Measurements from ENCODE around the gene PLA2G15. TPM values are rescaled to one million over a fixed set of nuclear protein-coding genes. Genes with fewer than 3 reads are reported as not detected.

Gene PLA2G15
- total RNA-seq, 3 donors from 2014 or later (not counting 1 experiment from before 2014, with no cell fraction given): 5.6 to 13.0 (median 12.7) TPM

DNA sequence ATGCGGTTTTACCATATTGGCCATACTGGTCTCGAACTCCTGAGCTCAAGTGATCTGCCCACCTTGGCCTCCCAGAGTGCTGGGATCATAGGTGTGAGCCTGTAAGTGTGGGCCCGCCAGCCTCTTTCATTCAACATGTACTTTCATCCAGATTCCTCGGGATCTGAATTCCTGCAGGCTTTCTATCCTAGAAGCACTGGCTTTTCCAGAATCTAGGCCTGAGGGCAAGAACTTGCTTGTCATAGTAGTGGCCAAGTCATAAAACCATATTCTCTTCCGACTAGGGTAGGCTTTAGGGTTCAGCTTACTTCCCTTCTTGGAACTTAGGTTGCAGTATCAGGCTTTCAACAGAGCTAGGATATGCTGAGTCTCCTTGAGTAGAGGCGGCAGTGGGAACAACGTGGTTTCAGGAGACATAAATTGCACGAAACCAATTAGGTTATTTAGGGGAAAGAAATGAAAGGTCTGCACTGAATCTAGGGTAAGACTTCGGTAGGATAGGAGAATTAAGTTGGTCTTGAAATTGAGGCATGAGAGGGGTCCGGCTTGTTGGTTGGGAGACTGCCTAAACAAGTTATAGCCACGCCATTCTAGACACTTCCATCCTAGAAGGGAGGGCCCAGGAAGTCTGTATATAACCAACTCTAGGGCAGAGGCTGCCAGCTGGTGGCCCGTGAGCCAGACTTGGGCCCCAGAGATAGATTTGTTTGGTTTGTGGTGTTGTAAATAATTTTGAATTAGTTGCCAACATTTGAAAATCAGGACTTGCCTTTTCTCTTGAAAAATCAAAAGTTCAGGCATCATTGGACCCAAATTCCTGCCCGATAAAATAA lies 34.8 kb downstream of the PLA2G15 start:
- no peak overlapping the region for H3K27ac ChIP-seq (ENCODE audit: low read length)
- DNase-seq: peak in 1 of 2 donors; percentile 36
- H3K27me3 Mint-ChIP-seq (ENCODE audit: low read depth in 2 of 2): no peaks in the 10 kb centered on the region
- intact Hi-C loops (cut with micrococcal nuclease): no loop called here
- peaks cover 47% of the 10 kb centered on the region for H3K4me1 ChIP-seq (ENCODE audit: control insufficient read depth, insufficient read depth, low read length)
- no peaks in the 10 kb centered on the region for H3K9me3 ChIP-seq (ENCODE audit: control insufficient read depth, insufficient read depth, low read length)
- H3K4me3 Mint-ChIP-seq: no peak overlapping the region
- no peaks in the 10 kb centered on the region for H3K36me3 Mint-ChIP-seq
- peaks cover 16% of the 10 kb centered on the region for H3K36me3 ChIP-seq (ENCODE audit: control insufficient read depth, insufficient read depth, low read length)
- H3K27ac Mint-ChIP-seq: peak overlapping the region in 1 of 2 donors; percentile 15
- H3K9me3 Mint-ChIP-seq: no peaks in the 10 kb centered on the region
- 93% methylated on average over 12 of the region's 13 CpGs for whole genome bisulfite sequencing (ENCODE audit: insufficient coverage)
- no peak for ATAC-seq
- no peak for TF ChIP-seq CTCF (IDR thresholded peaks at IDR 0.05)
- no peak overlapping the region for H3K4me3 ChIP-seq (ENCODE audit: low read length)
- no peaks in the 10 kb centered on the region for H3K27me3 ChIP-seq (ENCODE audit: control insufficient read depth, insufficient read depth, low read length)
- H3K4me1 Mint-ChIP-seq: peaks cover 44 to 56% of the 10 kb centered on the region in 2 donors

- Mint-ChIP-seq H3K27me3 (ENCODE audit: low read depth in 2 of 2) (no peaks in the 10 kb centered on the region), H3K4me1 (peaks cover 45 to 57% of the 10 kb centered on the region in 2 donors), H3K4me3 (no peak overlapping the region), H3K9me3 (no peaks in the 10 kb centered on the region), H3K36me3 (no peaks in the 10 kb centered on the region), H3K27ac (peak overlapping the region; percentile 77 to 88)
- intact Hi-C loops (cut with micrococcal nuclease): no loop called here
- DNase-seq (peak in 1 of 2 donors; percentile 65), ATAC-seq (no peak)
- H3K36me3 ChIP-seq (ENCODE audit: control insufficient read depth, insufficient read depth, low read length): peaks cover 16% of the 10 kb centered on the region
- WGBS (ENCODE audit: insufficient coverage): 64% methylated on average over 3 of the region's 4 CpGs
- H3K4me3 ChIP-seq (ENCODE audit: low read length): no peak overlapping the region
- H3K9me3 ChIP-seq (ENCODE audit: control insufficient read depth, insufficient read depth, low read length): no peaks in the 10 kb centered on the region
- no peaks in the 10 kb centered on the region for H3K27me3 ChIP-seq (ENCODE audit: control insufficient read depth, insufficient read depth, low read length)
- TF ChIP-seq CTCF (IDR thresholded peaks at IDR 0.05): no peak
- H3K4me1 ChIP-seq (ENCODE audit: control insufficient read depth, insufficient read depth, low read length): peaks cover 49% of the 10 kb centered on the region
- H3K27ac ChIP-seq (ENCODE audit: low read length): no peak overlapping the region
These were observed 36.3 kb downstream of the PLA2G15 start for GRCh38 chr16:68281368-68282063.

DNA sequence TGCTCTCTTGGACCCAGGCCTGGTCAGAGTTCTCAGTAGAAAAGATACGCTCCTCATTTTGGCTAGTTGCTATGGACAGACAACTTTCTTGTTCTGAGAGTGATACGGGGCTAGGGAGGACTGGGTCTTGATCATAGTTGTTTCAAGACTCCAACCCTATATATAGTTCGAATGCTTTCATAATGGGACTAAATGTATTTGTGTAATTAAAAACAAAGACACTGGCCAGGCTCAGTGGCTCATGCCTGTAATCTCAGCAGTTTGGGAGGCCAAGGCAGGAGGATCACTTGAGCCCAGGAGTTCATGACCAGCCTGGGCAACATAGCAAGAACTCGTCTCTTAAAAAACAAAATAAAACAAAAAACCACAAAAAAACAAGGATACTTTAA lies 36.9 kb downstream of the PLA2G15 start:
- no peak for ATAC-seq
- peaks cover 50 to 63% of the 10 kb centered on the region in 2 donors for H3K4me1 Mint-ChIP-seq
- no peaks in the 10 kb centered on the region for H3K36me3 Mint-ChIP-seq
- H3K4me3 Mint-ChIP-seq: peak overlapping the region; percentile 25
- no peaks in the 10 kb centered on the region for H3K27me3 Mint-ChIP-seq (ENCODE audit: low read depth in 2 of 2)
- H3K4me1 ChIP-seq (ENCODE audit: control insufficient read depth, insufficient read depth, low read length): peaks cover 50% of the 10 kb centered on the region
- WGBS (ENCODE audit: insufficient coverage): 90% methylated on average over 2 of the region's 4 CpGs
- no peak for DNase-seq
- no peaks in the 10 kb centered on the region for H3K27me3 ChIP-seq (ENCODE audit: control insufficient read depth, insufficient read depth, low read length)
- no peak overlapping the region for H3K4me3 ChIP-seq (ENCODE audit: low read length)
- peak overlapping the region; percentile 18 for H3K27ac ChIP-seq (ENCODE audit: low read length)
- H3K9me3 ChIP-seq (ENCODE audit: control insufficient read depth, insufficient read depth, low read length): no peaks in the 10 kb centered on the region
- intact Hi-C loops (cut with micrococcal nuclease): no loop called here
- no peak for TF ChIP-seq CTCF (IDR thresholded peaks at IDR 0.05)
- H3K36me3 ChIP-seq (ENCODE audit: control insufficient read depth, insufficient read depth, low read length): peaks cover 16% of the 10 kb centered on the region
- H3K9me3 Mint-ChIP-seq: no peaks in the 10 kb centered on the region
- H3K27ac Mint-ChIP-seq: peak overlapping the region; percentile 77 to 88
